ENCODE results near the gene MED13.

Gene MED13

GRCh38 chr17:62089334-62089733 is 24.3 kb upstream of the MED13 start:
- Histone ChIP-seq H3K9me3 (ENCODE audit: control insufficient read depth, low read length) (no peaks in the 10 kb centered on the region), H3K36me3 (ENCODE audit: control insufficient read depth, insufficient read depth, low read length) (no peaks in the 10 kb centered on the region), H3K4me3 (ENCODE audit: insufficient read depth, low read depth, low read length) (no peak overlapping the region), H3K27me3 (ENCODE audit: control insufficient read depth, insufficient read depth, low read length, poor library complexity, severe bottlenecking) (no peaks in the 10 kb centered on the region), H3K27ac (ENCODE audit: insufficient read depth, low read depth, low read length, poor library complexity, severe bottlenecking) (no peak overlapping the region), H3K4me1 (ENCODE audit: control insufficient read depth, insufficient read depth, low read length) (no peaks in the 10 kb centered on the region)
- 90 to 93% methylated on average over 3 of the region's 3 CpGs for WGBS, 2 experiments

- WGBS, 2 experiments, result 94% methylated on average over 2 of the region's 2 CpGs
- Histone ChIP-seq H3K36me3 (ENCODE audit: control insufficient read depth, insufficient read depth, low read length) (no peaks in the 10 kb centered on the region), H3K9me3 (ENCODE audit: control insufficient read depth, low read length) (no peaks in the 10 kb centered on the region), H3K27me3 (ENCODE audit: control insufficient read depth, insufficient read depth, low read length, poor library complexity, severe bottlenecking) (no peaks in the 10 kb centered on the region), H3K4me1 (ENCODE audit: control insufficient read depth, insufficient read depth, low read length) (no peaks in the 10 kb centered on the region), H3K27ac (ENCODE audit: insufficient read depth, low read depth, low read length, poor library complexity, severe bottlenecking) (no peak overlapping the region), H3K4me3 (ENCODE audit: insufficient read depth, low read depth, low read length) (no peak overlapping the region)
Measured at GRCh38 chr17:62086737-62087136, 21.7 kb upstream of the MED13 start.

- no peaks in the 10 kb centered on the region for H3K4me1 ChIP-seq (ENCODE audit: control insufficient read depth, insufficient read depth, low read length)
- no peaks in the 10 kb centered on the region for H3K27me3 ChIP-seq (ENCODE audit: control insufficient read depth, insufficient read depth, low read length, poor library complexity, severe bottlenecking)
- 89 to 93% methylated on average over 7 of the region's 7 CpGs for WGBS, 2 experiments
- H3K36me3 ChIP-seq (ENCODE audit: control insufficient read depth, insufficient read depth, low read length), result no peaks in the 10 kb centered on the region
- H3K27ac ChIP-seq (ENCODE audit: insufficient read depth, low read depth, low read length, poor library complexity, severe bottlenecking), result no peak overlapping the region
- no peaks in the 10 kb centered on the region for H3K9me3 ChIP-seq (ENCODE audit: control insufficient read depth, low read length)
- H3K4me3 ChIP-seq (ENCODE audit: insufficient read depth, low read depth, low read length), result no peak overlapping the region
Measured at GRCh38 chr17:62085511-62086408, 20.7 kb upstream of the MED13 start.

- Histone ChIP-seq H3K27me3 (ENCODE audit: control insufficient read depth, insufficient read depth, low read length, poor library complexity, severe bottlenecking) (no peaks in the 10 kb centered on the region), H3K9me3 (ENCODE audit: control insufficient read depth, low read length) (no peaks in the 10 kb centered on the region), H3K36me3 (ENCODE audit: control insufficient read depth, insufficient read depth, low read length) (no peaks in the 10 kb centered on the region), H3K4me3 (ENCODE audit: insufficient read depth, low read depth, low read length) (no peak overlapping the region), H3K27ac (ENCODE audit: insufficient read depth, low read depth, low read length, poor library complexity, severe bottlenecking) (no peak overlapping the region), H3K4me1 (ENCODE audit: control insufficient read depth, insufficient read depth, low read length) (no peaks in the 10 kb centered on the region)
- 90% methylated on average over 3 of the region's 3 CpGs for WGBS, 2 experiments
Measured at GRCh38 chr17:62084585-62084984, 19.5 kb upstream of the MED13 start.

- 94 to 96% methylated on average over 3 of the region's 3 CpGs for WGBS, 2 experiments
- no peaks in the 10 kb centered on the region for H3K4me1 ChIP-seq (ENCODE audit: control insufficient read depth, insufficient read depth, low read length)
- H3K4me3 ChIP-seq (ENCODE audit: insufficient read depth, low read depth, low read length), result no peak overlapping the region
- H3K9me3 ChIP-seq (ENCODE audit: control insufficient read depth, low read length), result no peaks in the 10 kb centered on the region
- H3K27ac ChIP-seq (ENCODE audit: insufficient read depth, low read depth, low read length, poor library complexity, severe bottlenecking), result no peak overlapping the region
- H3K27me3 ChIP-seq (ENCODE audit: control insufficient read depth, insufficient read depth, low read length, poor library complexity, severe bottlenecking), result no peaks in the 10 kb centered on the region
- no peaks in the 10 kb centered on the region for H3K36me3 ChIP-seq (ENCODE audit: control insufficient read depth, insufficient read depth, low read length)
Measured at GRCh38 chr17:62083651-62084050, 18.6 kb upstream of the MED13 start.

GRCh38 chr17:62080647-62081046 is 15.6 kb upstream of the MED13 start:
- H3K27me3 ChIP-seq (ENCODE audit: control insufficient read depth, insufficient read depth, low read length, poor library complexity, severe bottlenecking), result no peaks in the 10 kb centered on the region
- no peaks in the 10 kb centered on the region for H3K9me3 ChIP-seq (ENCODE audit: control insufficient read depth, low read length)
- H3K4me1 ChIP-seq (ENCODE audit: control insufficient read depth, insufficient read depth, low read length), result no peaks in the 10 kb centered on the region
- H3K36me3 ChIP-seq (ENCODE audit: control insufficient read depth, insufficient read depth, low read length), result no peaks in the 10 kb centered on the region
- no peak overlapping the region for H3K27ac ChIP-seq (ENCODE audit: insufficient read depth, low read depth, low read length, poor library complexity, severe bottlenecking)
- no peak overlapping the region for H3K4me3 ChIP-seq (ENCODE audit: insufficient read depth, low read depth, low read length)
- WGBS, 2 experiments, result 92 to 96% methylated on average over 4 of the region's 4 CpGs

- H3K4me1 ChIP-seq (ENCODE audit: control insufficient read depth, insufficient read depth, low read length), result no peaks in the 10 kb centered on the region
- H3K27me3 ChIP-seq (ENCODE audit: control insufficient read depth, insufficient read depth, low read length, poor library complexity, severe bottlenecking), result no peaks in the 10 kb centered on the region
- H3K9me3 ChIP-seq (ENCODE audit: control insufficient read depth, low read length), result no peaks in the 10 kb centered on the region
- H3K27ac ChIP-seq (ENCODE audit: insufficient read depth, low read depth, low read length, poor library complexity, severe bottlenecking), result no peak overlapping the region
- 94 to 95% methylated on average over 2 of the region's 2 CpGs for WGBS, 2 experiments
- no peak overlapping the region for H3K4me3 ChIP-seq (ENCODE audit: insufficient read depth, low read depth, low read length)
- no peaks in the 10 kb centered on the region for H3K36me3 ChIP-seq (ENCODE audit: control insufficient read depth, insufficient read depth, low read length)
Measured at GRCh38 chr17:62078009-62078408, 12.9 kb upstream of the MED13 start.

GRCh38 chr17:62076864-62077788 is 12.0 kb upstream of the MED13 start:
- Histone ChIP-seq H3K27me3 (ENCODE audit: control insufficient read depth, insufficient read depth, low read length, poor library complexity, severe bottlenecking) (no peaks in the 10 kb centered on the region), H3K27ac (ENCODE audit: insufficient read depth, low read depth, low read length, poor library complexity, severe bottlenecking) (no peak overlapping the region), H3K36me3 (ENCODE audit: control insufficient read depth, insufficient read depth, low read length) (no peaks in the 10 kb centered on the region), H3K4me1 (ENCODE audit: control insufficient read depth, insufficient read depth, low read length) (no peaks in the 10 kb centered on the region), H3K4me3 (ENCODE audit: insufficient read depth, low read depth, low read length) (no peak overlapping the region), H3K9me3 (ENCODE audit: control insufficient read depth, low read length) (no peaks in the 10 kb centered on the region)
- WGBS, 2 experiments, result 90 to 91% methylated on average over 12 of the region's 13 CpGs

GRCh38 chr17:62075308-62075815 is 10.3 kb upstream of the MED13 start:
- Histone ChIP-seq H3K4me3 (ENCODE audit: insufficient read depth, low read depth, low read length) (no peak overlapping the region), H3K9me3 (ENCODE audit: control insufficient read depth, low read length) (no peaks in the 10 kb centered on the region), H3K36me3 (ENCODE audit: control insufficient read depth, insufficient read depth, low read length) (no peaks in the 10 kb centered on the region), H3K4me1 (ENCODE audit: control insufficient read depth, insufficient read depth, low read length) (no peaks in the 10 kb centered on the region), H3K27ac (ENCODE audit: insufficient read depth, low read depth, low read length, poor library complexity, severe bottlenecking) (no peak overlapping the region), H3K27me3 (ENCODE audit: control insufficient read depth, insufficient read depth, low read length, poor library complexity, severe bottlenecking) (no peaks in the 10 kb centered on the region)
- 88 to 90% methylated on average over 3 of the region's 3 CpGs for WGBS, 2 experiments

- no peak overlapping the region for H3K27ac ChIP-seq (ENCODE audit: insufficient read depth, low read depth, low read length, poor library complexity, severe bottlenecking)
- no peak overlapping the region for H3K4me3 ChIP-seq (ENCODE audit: insufficient read depth, low read depth, low read length)
- H3K9me3 ChIP-seq (ENCODE audit: control insufficient read depth, low read length), result no peaks in the 10 kb centered on the region
- no peaks in the 10 kb centered on the region for H3K4me1 ChIP-seq (ENCODE audit: control insufficient read depth, insufficient read depth, low read length)
- no peaks in the 10 kb centered on the region for H3K27me3 ChIP-seq (ENCODE audit: control insufficient read depth, insufficient read depth, low read length, poor library complexity, severe bottlenecking)
- 92 to 93% methylated on average over 2 of the region's 2 CpGs for WGBS, 2 experiments
- no peaks in the 10 kb centered on the region for H3K36me3 ChIP-seq (ENCODE audit: control insufficient read depth, insufficient read depth, low read length)
Measured at GRCh38 chr17:62073993-62074392, 8.9 kb upstream of the MED13 start.
